GM10847 (cell line): ENCODE measurements around the gene CALN1.

ENCODE experiments used
- POLR2A ChIP-seq: IDR thresholded peaks from 2 replicates; pipeline ENCODE4 v1.6.1; 2011; ENCODE audit not compliant: insufficient read length; ENCODE audit errors: extremely low read depth

CALN1 gene

GRCh38 chr7:72362246-72362645 lies 49.9 kb downstream of the CALN1 start:
- TF ChIP-seq POLR2A: no peak

- no peak for TF ChIP-seq POLR2A
These were observed 66.9 kb downstream of the CALN1 start for GRCh38 chr7:72345208-72345727.

GRCh38 chr7:72343991-72344390 lies 68.1 kb downstream of the CALN1 start:
- TF ChIP-seq POLR2A: no peak

GRCh38 chr7:72337390-72338167 lies 74.6 kb downstream of the CALN1 start:
- TF ChIP-seq POLR2A: no peak

GRCh38 chr7:72336632-72337389 lies 75.3 kb downstream of the CALN1 start:
- no peak for TF ChIP-seq POLR2A

- TF ChIP-seq POLR2A: no peak
These were observed 75.8 kb downstream of the CALN1 start for GRCh38 chr7:72336382-72336631.

- TF ChIP-seq POLR2A: no peak
These were observed 76.4 kb downstream of the CALN1 start for GRCh38 chr7:72335561-72336381.

GRCh38 chr7:72334698-72335097 lies 77.4 kb downstream of the CALN1 start:
- TF ChIP-seq POLR2A: no peak

- TF ChIP-seq POLR2A: no peak
These were observed 78.1 kb downstream of the CALN1 start for GRCh38 chr7:72334066-72334465.

- no peak for TF ChIP-seq POLR2A
These were observed 85.3 kb downstream of the CALN1 start for GRCh38 chr7:72326811-72327210.

GRCh38 chr7:72326365-72326764 lies 85.8 kb downstream of the CALN1 start:
- no peak for TF ChIP-seq POLR2A

- TF ChIP-seq POLR2A: no peak
These were observed 86.6 kb downstream of the CALN1 start for GRCh38 chr7:72325561-72325960.

- no peak for TF ChIP-seq POLR2A
These were observed 90.5 kb downstream of the CALN1 start for GRCh38 chr7:72321637-72322036.

GRCh38 chr7:72321081-72321480 lies 91.1 kb downstream of the CALN1 start:
- TF ChIP-seq POLR2A: no peak

- TF ChIP-seq POLR2A: no peak
These were observed 94.8 kb downstream of the CALN1 start for GRCh38 chr7:72317341-72317740.

- TF ChIP-seq POLR2A: no peak
These were observed 96.0 kb downstream of the CALN1 start for GRCh38 chr7:72316148-72316547.
